HG03342 (cell line): ENCODE data around the gene BAZ1B.
"Not testable (repeated sequence)": the region's sequence is repeated elsewhere in the genome, so short reads cannot be mapped to it uniquely, and the experiment has no call there.

ENCODE experiments used
- ATAC-seq: cut with Tn5 transposase; IDR thresholded peaks from one replicate; pipeline ENCODE4 v1.9.1; 2021; ENCODE audit warnings: mild to moderate bottlenecking, moderate library complexity; ENCODE audit not compliant: unreplicated experiment

BAZ1B gene

GRCh38 chr7:73430540-73430939 is 91.6 kb downstream of the BAZ1B start:
- ATAC-seq = not testable (repeated sequence)

- no peak for ATAC-seq
Observed at GRCh38 chr7:73429622-73430505, 92.2 kb downstream of the BAZ1B start.

GRCh38 chr7:73429215-73429614 is 92.9 kb downstream of the BAZ1B start:
- no peak for ATAC-seq

GRCh38 chr7:73427902-73428787 is 93.9 kb downstream of the BAZ1B start:
- ATAC-seq = no peak

GRCh38 chr7:73426016-73426415 is 96.1 kb downstream of the BAZ1B start:
- no peak for ATAC-seq

GRCh38 chr7:73425356-73425983 is 96.6 kb downstream of the BAZ1B start:
- no peak for ATAC-seq

- ATAC-seq = no peak
Observed at GRCh38 chr7:73424489-73424885, 97.6 kb downstream of the BAZ1B start.

- ATAC-seq = no peak
Observed at GRCh38 chr7:73423519-73424488, 98.3 kb downstream of the BAZ1B start.

GRCh38 chr7:73420610-73421009 is 101.5 kb downstream of the BAZ1B start:
- ATAC-seq = not testable (repeated sequence)

- not testable (repeated sequence) for ATAC-seq
Observed at GRCh38 chr7:73420016-73420415, 102.1 kb downstream of the BAZ1B start.

- ATAC-seq = no peak
Observed at GRCh38 chr7:73418113-73418703, 103.9 kb downstream of the BAZ1B start.

- ATAC-seq = not testable (repeated sequence)
Observed at GRCh38 chr7:73410541-73411131, 111.5 kb downstream of the BAZ1B start.

- ATAC-seq = not testable (repeated sequence)
Observed at GRCh38 chr7:73404860-73405259, 117.2 kb downstream of the BAZ1B start.

- not testable (repeated sequence) for ATAC-seq
Observed at GRCh38 chr7:73399185-73400050, 122.7 kb downstream of the BAZ1B start.

GRCh38 chr7:73397521-73398281 is 124.4 kb downstream of the BAZ1B start:
- ATAC-seq = no peak

- ATAC-seq = no peak
Observed at GRCh38 chr7:73395538-73396503, 126.3 kb downstream of the BAZ1B start.
